Upper lobe of left lung (tissue), 4 donors: ENCODE data around the gene NXNL2.

Source experiments
- CTCF ChIP-seq, 6 experiments: fragments of 450-650 bp in 4 of 6; fragments of 200-600 bp in 2 of 6; sonication (generic) in 2 of 6; IDR thresholded peaks; one replicate each; pipeline ENCODE4 v1.5.1; 2016 to 2019; ENCODE audit warnings: antibody characterized with exemption in 6 of 6
- EP300 ChIP-seq, 4 donors: sonication (generic); formaldehyde crosslinking; IDR thresholded peaks; one replicate each; pipeline ENCODE4 v1.5.1; 2017; ENCODE audit warnings: antibody characterized with exemption in 4 of 4, control low read depth in 2 of 4
- POLR2A ChIP-seq, 4 donors: fragments of 450-650 bp; IDR thresholded peaks; one replicate each; pipeline ENCODE4 v1.5.1; 2016 to 2017; ENCODE audit warnings: antibody characterized with exemption in 4 of 4, mild to moderate bottlenecking in 2 of 4
- POLR2AphosphoS5 ChIP-seq, 2 donors: sonication (generic); formaldehyde crosslinking; IDR thresholded peaks; one replicate each; pipeline ENCODE4 v1.5.1; 2017; ENCODE audit warnings: antibody characterized with exemption in 2 of 2

GRCh38 chr9:88535226-88536022 lies 446 bp downstream of the NXNL2 start:
- TF ChIP-seq CTCF (IDR thresholded peaks at IDR 0.05) (no peak), POLR2A (IDR thresholded peaks at IDR 0.05) (no peak), EP300 (IDR thresholded peaks at IDR 0.05) (no peak), POLR2AphosphoS5 (IDR thresholded peaks at IDR 0.05) (no peak)
